WTC11 (cell line): ENCODE data around the gene REPS2. TPM values are rescaled to one million over a fixed set of nuclear protein-coding genes. Genes with fewer than 3 reads are reported as not detected.

Experiments used
- ATAC-seq: fragments of 200-7000 bp; cut with Tn5 transposase; 2 replicates; pipeline ENCODE4 v1.10.0; 2021; ENCODE audit warnings: mild to moderate bottlenecking, moderate library complexity
- CTCF ChIA-PET: fragments of 300-600 bp; sonication (Branson Sonifier 250); formaldehyde crosslinking; loops from one replicate; lab custom pipeline; 2021; ENCODE audit warnings: antibody characterized with exemption; lab: Charles Lee
- POLR2A ChIA-PET: fragments of 350-600 bp; sonication (Branson Sonifier 250); formaldehyde crosslinking; loops from one replicate; lab custom pipeline; 2021; ENCODE audit warnings: antibody characterized with exemption; lab: Charles Lee
- DNase-seq: peaks from one replicate; pipeline ENCODE4 v3.0.0; 2021; ENCODE audit warnings: low spot score
- H3K27ac Mint-ChIP-seq: 2 replicates; pipeline ENCODE4 v1.8.0; 2021; ENCODE audit warnings: mixed read lengths
- H3K27me3 Mint-ChIP-seq: 2 replicates; pipeline ENCODE4 v1.8.0; 2021; ENCODE audit warnings: low read depth, mild to moderate bottlenecking, moderate library complexity, mixed read lengths
- H3K36me3 Mint-ChIP-seq: 2 replicates; pipeline ENCODE4 v1.8.0; 2021; ENCODE audit warnings: mixed read lengths
- H3K4me1 Mint-ChIP-seq: 2 replicates; pipeline ENCODE4 v1.8.0; 2022; ENCODE audit warnings: mixed read lengths
- H3K4me3 Mint-ChIP-seq: 2 replicates; pipeline ENCODE4 v1.8.0; 2021; ENCODE audit warnings: mild to moderate bottlenecking, moderate library complexity, mixed read lengths
- H3K9me3 Mint-ChIP-seq: 2 replicates; pipeline ENCODE4 v1.8.0; 2021; ENCODE audit warnings: mixed read lengths
- CDX4 ChIP-seq: fragments of 250-450 bp; sonication (Bioruptor Pico); IDR thresholded peaks from 2 replicates; pipeline ENCODE4 v1.9.0; 2021; ENCODE audit warnings: moderate library complexity, mild to moderate bottlenecking, inconsistent platforms, borderline replicate concordance
- CTCF ChIP-seq: fragments of 200-600 bp; IDR thresholded peaks from 2 replicates; pipeline ENCODE4 v1.8.0; 2022; ENCODE audit warnings: antibody characterized with exemption
- ETV6 ChIP-seq: sonication (generic); formaldehyde crosslinking; IDR thresholded peaks from 2 replicates; pipeline ENCODE4 v1.8.1; 2022; ENCODE audit warnings: mild to moderate bottlenecking, missing genetic modification reagents
- FOXK1 ChIP-seq: sonication (generic); formaldehyde crosslinking; IDR thresholded peaks from 2 replicates; pipeline ENCODE4 v1.8.0; 2022; ENCODE audit warnings: mild to moderate bottlenecking, moderate library complexity, missing genetic modification reagents
- GRHL2 ChIP-seq: fragments of 250-450 bp; sonication (Bioruptor Pico); IDR thresholded peaks from 2 replicates; pipeline ENCODE4 v1.8.0; 2022; ENCODE audit warnings: mild to moderate bottlenecking, moderate library complexity; ENCODE audit not compliant: insufficient replicate concordance, severe bottlenecking
- GTF2I ChIP-seq: fragments of 250-450 bp; sonication (Bioruptor Pico); conservative IDR thresholded peaks from 2 replicates; pipeline ENCODE4 v1.4.0; 2021; ENCODE audit warnings: mild to moderate bottlenecking
- MYBL2 ChIP-seq: sonication (generic); formaldehyde crosslinking; IDR thresholded peaks from 2 replicates; pipeline ENCODE4 v1.8.1; 2023; ENCODE audit warnings: mild to moderate bottlenecking, moderate library complexity, missing genetic modification reagents
- NR2C2 ChIP-seq: sonication (generic); formaldehyde crosslinking; IDR thresholded peaks from 2 replicates; pipeline ENCODE4 v1.8.0; 2022; ENCODE audit warnings: mild to moderate bottlenecking, missing genetic modification reagents
- SOX15 ChIP-seq: fragments of 250-450 bp; sonication (Bioruptor Pico); IDR thresholded peaks from 2 replicates; pipeline ENCODE4 v1.9.0; 2021; ENCODE audit warnings: mild to moderate bottlenecking
- SP1 ChIP-seq: sonication (generic); formaldehyde crosslinking; conservative IDR thresholded peaks from 2 replicates; pipeline ENCODE4 v1.8.1; 2022; ENCODE audit warnings: missing genetic modification reagents
- STAT6 ChIP-seq: sonication (generic); formaldehyde crosslinking; conservative IDR thresholded peaks from 2 replicates; pipeline ENCODE4 v1.8.1; 2023; ENCODE audit warnings: mild to moderate bottlenecking, low read depth, missing genetic modification reagents, moderate library complexity
- ZBTB43 ChIP-seq: sonication (generic); formaldehyde crosslinking; IDR thresholded peaks from 2 replicates; pipeline ENCODE4 v1.8.1; 2023; ENCODE audit warnings: mild to moderate bottlenecking, missing genetic modification reagents
- ZMAT4 ChIP-seq: fragments of 250-450 bp; sonication (Bioruptor Pico); IDR thresholded peaks from 2 replicates; pipeline ENCODE4 v1.9.0; 2021; ENCODE audit warnings: mild to moderate bottlenecking
- ZNF138 ChIP-seq: sonication (generic); formaldehyde crosslinking; conservative IDR thresholded peaks from 2 replicates; pipeline ENCODE4 v1.8.1; 2022; ENCODE audit warnings: mild to moderate bottlenecking, moderate library complexity, missing genetic modification reagents
- ZNF317 ChIP-seq: sonication (generic); formaldehyde crosslinking; IDR thresholded peaks from 2 replicates; pipeline ENCODE4 v1.8.1; 2023; ENCODE audit warnings: low read depth, mild to moderate bottlenecking, moderate library complexity, missing genetic modification reagents, borderline replicate concordance
- ZNF396 ChIP-seq: fragments of 250-450 bp; sonication (Bioruptor Pico); IDR thresholded peaks from 2 replicates; pipeline ENCODE4 v1.8.0; 2021; ENCODE audit warnings: mild to moderate bottlenecking, moderate library complexity, borderline replicate concordance
- ZSCAN18 ChIP-seq: fragments of 250-450 bp; sonication (Bioruptor Pico); IDR thresholded peaks from 2 replicates; pipeline ENCODE4 v2.1.2; 2022; ENCODE audit warnings: mild to moderate bottlenecking, moderate library complexity
- total RNA-seq: library from RNA; stranded (reverse); gene quantifications from 3 replicates; pipeline ENCODE4 v1.2.3, GENCODE V29; 2021

Gene REPS2
- total RNA-seq, 1 experiment from 2014 or later, result 2.2 TPM

GRCh38 chrX:16985286-16985685 lies 38.8 kb downstream of the REPS2 start:
- H3K4me1 Mint-ChIP-seq, result no peaks in the 10 kb centered on the region
- no peak overlapping the region for H3K4me3 Mint-ChIP-seq
- no peaks in the 10 kb centered on the region for H3K36me3 Mint-ChIP-seq
- H3K9me3 Mint-ChIP-seq, result peaks cover 7% of the 10 kb centered on the region; the same call in 1 of the 2 replicates
- H3K27me3 Mint-ChIP-seq, result no peaks in the 10 kb centered on the region; the same call in 1 of the 2 replicates
- ATAC-seq, result no peak
- DNase-seq, result no peak
- TF ChIP-seq ETV6 (CRISPR knock-in tag) (no peak), ZSCAN18 (CRISPR knock-in tag) (no peak), FOXK1 (no peak), NR2C2 (CRISPR knock-in tag) (no peak), ZBTB43 (CRISPR knock-in tag) (no peak)
- ChIA-PET POLR2A (no interaction called here), CTCF (no interaction called here)
- no peak overlapping the region for H3K27ac Mint-ChIP-seq

- Mint-ChIP-seq H3K27me3 (no peaks in the 10 kb centered on the region; the same call in 1 of the 2 replicates), H3K4me3 (no peak overlapping the region), H3K9me3 (peaks cover 7% of the 10 kb centered on the region; the same call in 1 of the 2 replicates), H3K36me3 (no peaks in the 10 kb centered on the region), H3K27ac (no peak overlapping the region), H3K4me1 (no peaks in the 10 kb centered on the region)
- ATAC-seq (no peak), DNase-seq (no peak)
- ChIA-PET POLR2A (no interaction called here), CTCF (no interaction called here)
- TF ChIP-seq MYBL2 (CRISPR knock-in tag) (no peak), STAT6 (CRISPR knock-in tag) (no peak), CDX4 (CRISPR knock-in tag) (no peak), GTF2I (no peak), SOX15 (no peak), SP1 (no peak), GRHL2 (CRISPR knock-in tag) (no peak), ZNF396 (no peak), ZMAT4 (CRISPR knock-in tag) (no peak), ZNF138 (CRISPR knock-in tag) (no peak), ZSCAN18 (CRISPR knock-in tag) (no peak), CTCF (no peak), ZNF317 (CRISPR knock-in tag) (no peak), ETV6 (CRISPR knock-in tag) (no peak)
These were observed 39.7 kb downstream of the REPS2 start for GRCh38 chrX:16986169-16986568.
